Astrocyte of the hippocampus (primary cell): ENCODE results near the gene RAD51B.
"Not testable (repeated sequence)": the region's sequence is repeated elsewhere in the genome, so short reads cannot be mapped to it uniquely, and the experiment has no call there.

Experiments used
- DNase-seq: peaks from one replicate; pipeline ENCODE4 v3.0.0; 2011; ENCODE audit warnings: low read depth, low spot score

RAD51B gene

DNA sequence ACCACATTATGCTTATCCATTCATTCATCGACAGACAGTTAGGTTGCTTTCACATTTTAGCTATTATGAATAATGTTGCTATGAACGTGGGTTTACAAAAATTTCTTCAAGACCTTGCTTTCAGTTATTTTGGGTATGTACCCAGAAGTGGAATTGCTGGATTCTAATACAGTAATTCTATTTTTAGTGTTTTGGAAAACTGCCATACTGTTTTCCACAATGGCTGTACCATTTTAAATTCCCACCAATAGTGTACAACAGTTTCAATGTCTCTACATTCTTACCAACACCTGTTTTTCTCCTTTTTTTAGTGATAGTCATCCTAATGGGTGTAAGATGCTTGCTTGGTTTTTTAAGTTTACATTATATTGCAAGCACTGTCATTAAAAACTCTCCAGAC, 825.8 kb downstream of the RAD51B start:
- no peak for DNase-seq

GRCh38 chr14:68649476-68650189, 830.1 kb downstream of the RAD51B start:
- DNase-seq: peak; percentile 24

- no peak for DNase-seq
These were observed 830.9 kb downstream of the RAD51B start for GRCh38 chr14:68650404-68650994.

GRCh38 chr14:68651075-68651474, 831.5 kb downstream of the RAD51B start:
- no peak for DNase-seq

DNA sequence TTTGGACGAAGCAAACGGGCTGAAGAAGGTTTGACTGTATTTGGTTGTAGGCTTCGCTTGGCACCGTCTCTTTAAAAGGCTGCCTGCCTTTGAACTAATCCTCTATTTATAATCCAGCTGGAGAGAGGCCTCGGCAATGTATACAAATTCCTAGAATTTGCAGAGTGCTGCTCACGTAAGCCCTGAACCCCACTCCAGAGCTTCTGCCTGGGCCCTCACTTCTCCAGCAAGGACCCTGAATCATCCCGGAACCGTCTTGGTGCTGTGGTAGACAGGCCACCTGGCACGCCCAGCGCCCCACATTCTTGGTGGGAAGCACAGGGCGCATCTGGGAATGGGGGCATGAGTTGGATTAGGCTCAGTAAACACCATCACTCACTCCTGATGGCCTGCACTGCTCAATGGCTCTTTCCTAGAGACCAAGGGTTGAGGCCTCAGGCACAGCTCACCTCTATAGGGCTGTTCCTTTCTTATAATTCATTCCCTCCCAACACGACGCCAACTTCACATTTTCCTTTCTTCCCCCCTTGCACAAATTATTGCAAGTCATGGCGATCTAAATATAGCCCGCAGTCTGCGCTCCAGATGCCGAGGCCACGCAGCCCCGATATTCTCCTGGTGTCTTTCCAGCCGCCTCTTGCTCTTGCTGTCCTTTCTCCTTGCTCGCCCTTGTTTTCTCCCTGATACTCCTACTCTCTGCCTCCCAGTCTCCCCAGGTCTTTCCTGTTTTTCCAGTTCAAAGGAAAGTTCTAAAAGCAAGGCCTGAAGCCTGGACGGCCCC, 832.3 kb downstream of the RAD51B start:
- DNase-seq: no peak

DNA sequence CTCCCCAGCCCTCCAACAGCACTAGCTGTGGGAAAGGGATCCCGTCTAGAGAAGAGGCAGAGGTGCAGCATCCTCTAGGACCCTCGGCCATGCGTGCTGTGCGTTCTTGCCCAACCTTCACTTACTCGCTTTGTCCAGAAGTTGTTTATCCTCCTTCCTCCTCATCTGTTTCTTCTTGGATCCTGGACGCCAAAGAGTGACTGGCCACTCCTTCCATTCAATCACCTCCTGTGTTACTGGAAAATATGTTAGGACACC, 832.8 kb downstream of the RAD51B start:
- no peak for DNase-seq

DNA sequence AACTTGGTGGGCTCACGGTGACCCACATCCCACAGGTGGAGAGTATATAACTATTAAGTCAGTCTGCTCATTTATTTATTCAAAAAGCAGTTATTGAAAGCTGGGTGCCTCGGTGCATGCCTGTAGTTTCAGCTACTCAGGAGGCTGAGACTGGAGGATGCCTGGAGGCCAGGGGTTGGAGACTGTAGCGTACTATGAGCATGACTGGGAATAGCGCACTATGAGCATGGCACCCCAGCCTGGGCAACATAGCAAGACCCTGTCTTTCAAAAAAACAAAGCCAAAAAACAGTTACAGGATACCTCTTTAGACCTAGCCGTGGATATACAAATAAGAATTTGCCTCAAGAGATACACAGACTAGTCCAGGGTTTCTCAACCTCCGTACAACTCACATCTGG, 833.5 kb downstream of the RAD51B start:
- DNase-seq: no peak

- DNase-seq: no peak
These were observed 834.2 kb downstream of the RAD51B start for GRCh38 chr14:68653804-68654203.

DNA sequence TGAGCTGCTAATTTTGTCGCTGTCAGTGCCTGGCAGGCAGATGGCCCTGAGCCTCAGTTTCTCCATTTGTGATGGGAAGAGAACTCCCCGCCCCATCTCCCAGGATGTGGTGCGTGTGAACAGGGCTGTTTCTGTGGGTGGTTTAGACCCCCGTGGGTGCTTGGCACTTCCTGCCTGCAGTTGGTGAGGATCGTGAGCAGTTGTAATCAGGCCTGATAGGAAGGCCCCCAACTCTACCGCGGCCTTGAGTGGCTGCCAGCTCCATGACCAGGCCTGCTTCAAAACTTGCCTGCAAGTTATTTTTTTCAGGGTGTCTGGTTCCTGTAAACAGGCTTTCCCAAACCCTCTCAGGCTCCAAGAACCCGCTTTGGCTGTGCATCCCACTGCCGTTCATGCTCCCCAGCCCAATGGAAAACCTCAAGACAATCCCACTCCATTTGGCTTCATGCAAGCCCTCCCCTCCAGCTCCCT, 834.9 kb downstream of the RAD51B start:
- no peak for DNase-seq

DNA sequence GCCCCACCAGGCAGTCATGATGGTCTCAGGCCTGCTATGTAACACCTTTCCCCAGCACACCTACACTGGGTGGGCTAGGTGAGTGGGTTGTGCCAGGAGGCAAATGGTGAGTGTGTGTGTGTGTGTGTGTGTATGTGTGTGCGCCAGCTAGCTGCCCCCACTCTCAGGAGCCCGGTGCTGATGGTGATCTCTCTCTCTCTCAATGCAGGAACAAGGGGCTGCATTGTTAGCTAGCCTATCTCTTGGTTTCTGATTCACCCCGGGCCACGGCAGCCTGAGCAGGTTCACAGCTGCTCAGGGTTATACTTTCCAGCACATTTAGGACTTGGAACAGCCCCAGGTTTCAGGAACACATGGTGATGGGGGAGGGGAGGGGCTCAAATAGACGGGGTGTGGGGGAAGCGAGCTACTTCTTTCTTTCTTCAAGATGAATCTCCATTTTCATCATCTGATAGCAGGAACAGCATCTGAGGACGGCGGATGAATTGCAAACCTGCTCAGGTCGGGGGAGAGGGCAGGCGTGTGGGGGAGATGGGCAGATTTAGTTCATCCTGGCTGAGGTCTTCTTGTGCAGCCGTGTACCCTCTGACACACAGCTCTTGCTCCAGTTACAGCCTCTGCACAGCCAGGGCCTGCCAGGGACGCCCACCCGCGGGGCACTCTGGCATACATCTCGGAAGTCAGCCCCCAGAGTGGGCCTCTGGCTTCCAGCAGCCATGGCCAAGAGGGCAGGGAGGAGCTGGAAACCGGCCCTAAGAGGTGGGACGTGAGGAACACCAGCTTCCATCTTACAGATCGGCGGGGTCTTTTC, 835.6 kb downstream of the RAD51B start:
- no peak for DNase-seq

DNA sequence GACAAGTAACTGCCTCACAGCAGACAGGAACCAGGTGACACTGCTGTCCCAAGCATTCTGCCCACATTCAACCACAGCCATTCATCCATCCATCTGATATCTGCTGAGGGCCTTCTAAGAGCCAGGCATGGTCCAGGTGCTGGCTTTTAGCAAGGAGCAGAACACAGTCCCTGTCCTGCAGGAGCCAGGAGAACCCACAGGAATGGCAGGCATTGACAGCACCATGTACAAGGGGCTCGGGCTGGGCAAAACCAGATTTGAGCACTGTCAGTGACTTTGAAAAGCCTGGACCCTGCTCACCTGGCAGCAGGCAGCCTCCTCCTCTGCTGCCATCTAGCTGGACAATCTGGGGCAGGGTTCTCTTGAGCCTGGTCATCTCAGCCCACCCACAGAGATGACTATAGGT, 836.3 kb downstream of the RAD51B start:
- DNase-seq: peak; percentile 25

DNA sequence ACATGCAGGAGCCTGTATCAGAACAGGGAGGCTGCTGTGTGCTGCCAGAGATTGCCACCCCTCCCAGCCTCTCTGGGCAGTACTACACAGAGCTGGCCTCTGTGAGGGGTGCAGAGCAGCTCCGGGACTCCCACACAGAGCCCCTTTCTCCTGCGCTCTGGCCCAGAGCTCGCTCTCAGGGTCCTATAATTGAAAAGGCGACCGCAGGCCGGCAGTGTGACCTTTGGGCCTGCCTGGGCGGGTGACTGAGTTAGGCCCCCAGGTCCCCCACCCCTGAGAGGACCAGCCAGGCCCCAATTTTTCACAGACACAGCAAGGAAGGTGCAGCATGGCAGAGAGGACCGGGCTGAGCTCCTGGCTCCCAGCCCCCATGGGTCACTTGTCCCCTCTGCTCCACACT, 836.9 kb downstream of the RAD51B start:
- DNase-seq: no peak

GRCh38 chr14:68657300-68658028, 837.9 kb downstream of the RAD51B start:
- no peak for DNase-seq

DNA sequence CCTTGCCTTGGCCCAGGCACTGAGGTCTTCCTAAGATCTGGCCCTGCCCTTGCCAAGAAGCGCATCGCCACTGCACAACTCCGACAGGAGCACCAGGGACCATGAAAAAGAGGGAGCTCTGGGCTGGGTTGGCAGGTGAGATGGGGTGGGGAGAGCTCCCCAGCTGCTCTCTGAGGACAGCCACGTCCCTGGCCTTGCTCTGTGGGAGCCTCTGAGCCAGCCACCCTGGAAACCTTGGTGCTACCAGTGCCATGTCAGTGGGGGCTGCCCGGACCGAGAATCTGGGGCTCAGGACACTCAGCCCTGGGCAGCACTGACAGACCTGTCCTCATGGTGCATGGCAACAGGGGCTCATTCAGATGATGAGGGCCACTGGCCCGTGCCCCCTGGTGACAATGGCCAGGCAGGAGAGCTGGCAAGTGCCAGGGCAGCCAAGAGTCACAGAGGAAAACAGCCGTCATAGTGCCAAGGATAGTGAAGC, 838.5 kb downstream of the RAD51B start:
- DNase-seq: no peak

GRCh38 chr14:68658943-68659931, 839.7 kb downstream of the RAD51B start:
- DNase-seq: no peak

DNA sequence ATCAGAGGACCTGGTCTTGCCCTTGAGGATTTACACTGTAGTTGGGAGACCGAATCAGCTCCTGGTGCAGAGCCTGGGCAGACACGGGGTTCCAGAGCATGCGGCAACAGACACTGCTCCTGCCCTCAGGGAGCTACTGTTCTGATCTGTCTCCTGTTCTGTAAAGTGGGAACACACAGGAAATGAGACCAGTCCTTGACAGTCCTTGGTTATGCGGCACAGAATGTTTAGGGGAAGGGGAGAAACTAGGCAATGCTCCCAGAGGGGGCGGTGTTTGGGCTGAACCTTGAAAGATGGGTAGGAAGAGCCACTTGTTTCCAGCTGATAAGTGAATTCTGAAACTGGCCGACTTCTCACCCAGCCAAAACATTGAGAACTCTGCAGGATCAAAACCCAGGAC, 840.9 kb downstream of the RAD51B start:
- no peak for DNase-seq

DNA sequence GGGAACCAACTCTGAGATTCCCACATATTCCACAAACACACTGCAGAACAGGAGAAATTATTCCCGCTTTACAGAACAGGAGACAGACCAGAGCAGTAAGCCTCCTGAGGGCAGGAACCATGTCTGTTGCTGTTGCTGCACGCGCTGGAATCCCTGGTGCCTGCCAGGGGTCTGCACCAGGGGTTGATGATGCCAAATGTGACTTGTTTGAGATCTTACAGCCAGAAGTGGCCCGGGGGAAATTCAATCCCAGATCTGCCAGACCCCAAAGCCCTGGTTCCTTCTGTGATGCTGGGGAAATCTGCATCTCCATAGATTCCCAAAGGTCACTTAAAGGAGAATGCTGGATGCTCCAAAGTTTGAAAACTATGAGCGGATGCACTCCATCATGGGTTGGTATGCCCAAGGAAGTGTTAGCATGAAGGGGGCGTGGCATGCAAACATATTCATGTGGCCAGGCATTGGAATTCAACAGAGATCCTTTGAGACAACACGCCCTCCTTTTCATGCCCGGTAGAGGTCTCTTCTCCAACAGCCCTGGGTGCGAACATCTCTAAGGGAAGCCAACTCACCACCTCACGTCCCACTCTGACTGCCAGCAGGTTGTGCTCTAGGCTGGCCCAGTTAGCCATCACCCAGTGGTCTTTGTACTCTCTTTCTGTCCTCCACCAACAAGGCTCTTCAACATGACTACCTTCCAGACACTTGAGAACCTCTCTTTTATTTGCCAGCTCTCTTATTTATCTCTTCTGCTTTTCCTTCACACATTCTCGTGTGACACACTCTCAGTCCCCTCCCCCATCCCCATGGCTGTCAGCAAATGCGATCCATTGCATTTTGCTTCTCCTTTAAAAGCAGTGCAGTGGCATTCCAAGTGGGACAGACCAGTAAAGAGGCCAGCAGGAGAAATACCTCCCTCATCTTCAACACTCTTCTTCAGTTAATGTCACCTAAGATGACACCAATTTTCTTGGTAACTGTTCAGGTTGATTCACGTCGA, 841.9 kb downstream of the RAD51B start:
- no peak for DNase-seq

GRCh38 chr14:68662392-68662791, 842.8 kb downstream of the RAD51B start:
- no peak for DNase-seq

- DNase-seq: not testable (repeated sequence)
These were observed 843.2 kb downstream of the RAD51B start for GRCh38 chr14:68662826-68663225.
